Measurements from ENCODE around the gene FLNC.

Gene FLNC

GRCh38 chr7:128785738-128786137 lies 44.5 kb upstream of the FLNC start:
- Histone ChIP-seq H3K4me3 (no peak overlapping the region), H3K36me3 (no peaks in the 10 kb centered on the region), H3K27ac (no peak overlapping the region), H3K4me1 (peaks cover 0 to 37% (median 9%) of the 10 kb centered on the region in 4 donors), H3K9me3 (no peaks in the 10 kb centered on the region), H3K27me3 (no peaks in the 10 kb centered on the region)
- intact Hi-C loops (cut with DNase I; ENCODE audit: low total_unique reads), result no loop called here
- no peak for TF ChIP-seq CTCF (IDR thresholded peaks at IDR 0.05)
- no peak for DNase-seq

DNA sequence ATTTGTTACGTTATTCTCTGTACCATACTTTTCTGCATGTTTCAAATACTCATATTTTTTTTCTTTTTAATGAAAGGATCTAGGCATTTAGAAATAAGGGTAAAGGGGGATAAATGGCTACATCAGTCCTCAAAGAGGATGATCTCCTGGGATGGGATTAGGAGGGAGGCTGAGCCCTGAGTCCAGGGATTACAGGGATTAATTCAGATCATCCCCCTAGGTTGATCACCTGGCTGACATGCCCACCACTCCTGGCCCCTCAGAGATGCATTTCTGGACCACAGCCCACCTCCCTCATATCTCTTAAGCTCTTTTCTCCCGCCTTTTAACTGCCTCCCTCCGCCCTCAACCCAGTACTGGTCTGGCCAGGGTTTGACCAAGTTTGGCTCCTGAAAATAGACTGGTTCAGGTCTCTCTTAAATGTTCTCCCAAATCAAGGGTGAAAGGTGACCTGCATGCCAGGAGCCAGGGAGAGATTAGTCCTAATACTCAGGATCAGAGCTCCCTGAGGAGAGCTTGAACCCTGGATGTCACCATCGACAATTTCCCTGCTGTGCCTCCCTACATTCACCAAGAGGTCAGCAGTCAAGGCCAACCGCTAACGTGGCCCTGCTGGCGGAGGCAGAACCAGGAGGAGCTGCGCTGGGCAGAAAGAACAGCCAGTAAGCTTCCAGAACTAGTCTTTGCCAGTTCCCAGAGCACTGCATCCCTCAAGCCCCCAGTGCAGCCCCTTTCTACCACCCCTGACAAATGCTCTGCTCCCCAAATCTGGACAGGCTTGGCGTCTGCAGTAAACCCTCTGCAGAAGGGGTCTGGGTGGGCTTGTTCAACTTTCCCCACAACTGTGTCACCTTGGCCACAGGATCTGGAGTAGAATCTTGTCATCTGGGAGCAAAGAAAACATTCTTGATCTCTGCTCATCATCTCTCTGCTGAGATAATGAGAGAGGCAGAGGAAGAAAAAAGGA lies 41.5 kb upstream of the FLNC start:
- no peak for TF ChIP-seq CTCF (IDR thresholded peaks at IDR 0.05)
- no peak for DNase-seq
- Histone ChIP-seq H3K4me1 (peaks cover 0 to 24% (median 18%) of the 10 kb centered on the region in 4 donors), H3K27me3 (no peaks in the 10 kb centered on the region), H3K9me3 (no peaks in the 10 kb centered on the region), H3K27ac (no peak overlapping the region), H3K36me3 (no peaks in the 10 kb centered on the region), H3K4me3 (no peak overlapping the region)
- intact Hi-C loops (cut with DNase I; ENCODE audit: low total_unique reads), result no loop called here

DNA sequence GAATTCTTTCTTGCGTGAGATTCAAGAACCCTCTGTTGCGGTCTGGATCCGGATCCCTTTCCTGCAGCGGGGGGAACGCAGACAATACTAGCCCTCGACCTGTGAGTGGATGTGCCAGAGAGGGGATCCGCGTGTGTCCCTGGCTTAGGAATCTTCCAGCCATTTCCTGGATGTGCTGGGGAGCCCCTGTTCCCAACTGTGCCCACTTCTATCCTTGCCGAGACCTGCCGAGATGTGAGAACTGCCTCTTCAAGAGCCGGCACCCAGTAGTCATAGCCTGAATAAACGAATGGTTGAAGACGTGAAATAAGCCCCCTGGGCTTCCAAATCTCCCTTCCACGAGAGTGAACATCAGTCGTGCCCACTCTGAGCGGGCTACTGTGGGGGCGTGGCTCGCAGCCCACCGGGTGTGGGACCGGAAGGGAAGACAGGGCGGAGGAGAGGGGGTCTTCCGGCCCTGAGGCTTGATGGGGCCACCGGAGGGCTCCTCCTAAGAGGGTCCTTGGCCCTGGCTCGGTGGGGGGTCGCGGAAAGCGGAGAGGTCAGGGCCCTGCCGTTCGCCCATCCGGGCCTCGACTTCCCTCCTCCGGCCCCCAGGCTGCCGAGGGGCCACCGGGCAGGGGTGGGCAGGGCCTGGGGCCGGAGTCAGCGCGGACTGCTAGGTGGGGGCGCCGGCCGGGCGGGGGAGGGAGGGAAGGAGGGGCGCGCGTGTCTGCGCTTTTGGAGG lies 39.7 kb upstream of the FLNC start:
- peak overlapping the region; percentile 77 for H3K4me3 ChIP-seq
- H3K27ac ChIP-seq, result peak overlapping the region; percentile 67 to 73
- no peaks in the 10 kb centered on the region for H3K36me3 ChIP-seq
- H3K27me3 ChIP-seq, result no peaks in the 10 kb centered on the region
- intact Hi-C loops (cut with DNase I; ENCODE audit: low total_unique reads), result loop anchor here (5.0 kb wide), 1 partner anchor 37 kb away; no protein-coding TSS in a partner anchor
- no peaks in the 10 kb centered on the region for H3K9me3 ChIP-seq
- no peak for DNase-seq
- H3K4me1 ChIP-seq, result peaks cover 0 to 23% (median 18%) of the 10 kb centered on the region in 4 donors
- no peak for TF ChIP-seq CTCF (IDR thresholded peaks at IDR 0.05)

- Histone ChIP-seq H3K27ac (peak within 1 kb of the TSS; percentile 67 to 73), H3K4me1 (peaks cover 0 to 23% (median 18%) of the 10 kb centered on the region in 4 donors), H3K9me3 (no peaks in the 10 kb centered on the region)
These were observed 38.9 kb upstream of the FLNC start, which contains the start of gene CCDC136 for GRCh38 chr7:128791121-128791971. CCDC136 (plus strand) TSS chr7:128791968; CDS start chr7:128792412, 444 bp downstream.

More at GRCh38 chr7:128791121-128791971, 38.9 kb upstream of the FLNC start, which contains the start of gene CCDC136:
- H3K4me3 ChIP-seq, result peak within 1 kb of the TSS; percentile 77
- no peaks in the 10 kb centered on the region for H3K36me3 ChIP-seq
- no peaks in the 10 kb centered on the region for H3K27me3 ChIP-seq
- TF ChIP-seq CTCF (IDR thresholded peaks at IDR 0.05), result no peak
- intact Hi-C loops (cut with DNase I; ENCODE audit: low total_unique reads), result loop anchor here (5.0 kb wide), 1 partner anchor 36 kb away; no protein-coding TSS in a partner anchor
- peak; percentile 66 to 88 for DNase-seq
